Measurements from ENCODE around the gene AMDHD2. TPM values are rescaled to one million over a fixed set of nuclear protein-coding genes. Genes with fewer than 3 reads are reported as not detected.

Gene AMDHD2
- total RNA-seq, 1 donor from 2014 or later = 60.9 TPM

GRCh38 chr16:2517954-2518605 is 2.1 kb upstream of the AMDHD2 start:
- DNase-seq (ENCODE audit: low spot score) = no peak

- DNase-seq (ENCODE audit: low spot score) = no peak
Measured at GRCh38 chr16:2518823-2519710, 1.1 kb upstream of the AMDHD2 start.

- DNase-seq (ENCODE audit: low spot score) = no peak
Measured at GRCh38 chr16:2519711-2520080, 475 bp upstream of the AMDHD2 start.

GRCh38 chr16:2520784-2521531 is 787 bp downstream of the AMDHD2 start:
- no peak for DNase-seq (ENCODE audit: low spot score)

GRCh38 chr16:2523801-2524231 is 3.6 kb downstream of the AMDHD2 start:
- DNase-seq (ENCODE audit: low spot score) = no peak

- DNase-seq (ENCODE audit: low spot score) = no peak
Measured at GRCh38 chr16:2524339-2524938, 4.3 kb downstream of the AMDHD2 start.

- no peak for DNase-seq (ENCODE audit: low spot score)
Measured at GRCh38 chr16:2526135-2526534, 6.0 kb downstream of the AMDHD2 start.

- DNase-seq (ENCODE audit: low spot score) = no peak
Measured at GRCh38 chr16:2527071-2527783, 7.1 kb downstream of the AMDHD2 start.

GRCh38 chr16:2527784-2528100 is 7.6 kb downstream of the AMDHD2 start:
- DNase-seq (ENCODE audit: low spot score) = no peak

GRCh38 chr16:2528161-2529060 is 8.2 kb downstream of the AMDHD2 start:
- DNase-seq (ENCODE audit: low spot score) = no peak

GRCh38 chr16:2529061-2529931 is 9.1 kb downstream of the AMDHD2 start:
- no peak for DNase-seq (ENCODE audit: low spot score)

- no peak for DNase-seq (ENCODE audit: low spot score)
Measured at GRCh38 chr16:2529961-2530628, 9.9 kb downstream of the AMDHD2 start.

GRCh38 chr16:2530629-2531318 is 10.6 kb downstream of the AMDHD2 start:
- DNase-seq (ENCODE audit: low spot score) = no peak

- no peak for DNase-seq (ENCODE audit: low spot score)
Measured at GRCh38 chr16:2531371-2531695, 11.2 kb downstream of the AMDHD2 start, which contains the start of gene CEMP1. Gene CEMP1 (minus strand): TSS chr16:2531408. CDS start chr16:2531073, 335 bp downstream.

- DNase-seq (ENCODE audit: low spot score) = peak; percentile 98
Measured at GRCh38 chr16:2531696-2532493, 11.7 kb downstream of the AMDHD2 start.

- DNase-seq (ENCODE audit: low spot score) = peak; percentile 76
Measured at GRCh38 chr16:2532494-2533141, 12.4 kb downstream of the AMDHD2 start.

All from mucosa of gallbladder (tissue), 1 donor.